K562 (cell line): Measurements from ENCODE around the gene TAF1B. TPM values are rescaled to one million over a fixed set of nuclear protein-coding genes. Genes with fewer than 3 reads are reported as not detected.

Experiments
- ARID1B ChIP-seq: fragments of 450-650 bp; IDR thresholded peaks from 2 replicates; pipeline ENCODE4 v1.6.1; 2016; ENCODE audit warnings: antibody characterized with exemption, mild to moderate bottlenecking, inconsistent platforms
- BMI1 ChIP-seq: fragments of 150-350 bp; IDR thresholded peaks from 2 replicates; pipeline ENCODE4 v1.6.1; 2014; ENCODE audit warnings: low read length
- CC2D1A ChIP-seq: fragments of 450-650 bp; IDR thresholded peaks from 2 replicates; pipeline ENCODE4 v1.6.1; 2017; ENCODE audit warnings: mild to moderate bottlenecking
- ELF4 ChIP-seq: fragments of 450-650 bp; formaldehyde crosslinking; IDR thresholded peaks from 2 replicates; pipeline ENCODE4 v1.4.0; 2022; ENCODE audit warnings: missing genetic modification characterization
- GATAD2A ChIP-seq: fragments of 450-650 bp; IDR thresholded peaks from 2 replicates; pipeline ENCODE4 v1.6.1; 2017
- KDM2B ChIP-seq: fragments of 250-450 bp; sonication (Bioruptor Pico); IDR thresholded peaks from 2 replicates; pipeline ENCODE4 v1.8.0; 2021; ENCODE audit warnings: mild to moderate bottlenecking, moderate library complexity
- MXI1 ChIP-seq: IDR thresholded peaks from 2 replicates; pipeline ENCODE4 v1.6.1; 2011; ENCODE audit warnings: low read depth, mild to moderate bottlenecking, improper control_type of control experiment, low read length
- NKRF ChIP-seq: fragments of 450-650 bp; IDR thresholded peaks from 2 replicates; pipeline ENCODE4 v1.6.1; 2016; ENCODE audit warnings: borderline replicate concordance
- PKNOX1 ChIP-seq: fragments of 450-650 bp; IDR thresholded peaks from 2 replicates; pipeline ENCODE4 v1.6.1; 2016
- RBBP5 ChIP-seq: fragments of 200-600 bp; sonication (generic); IDR thresholded peaks from 2 replicates; pipeline ENCODE4 v1.6.1; 2012; ENCODE audit warnings: borderline replicate concordance, mild to moderate bottlenecking, low read length, control low read depth, inconsistent platforms; ENCODE audit not compliant: insufficient read depth, poor library complexity, severe bottlenecking
- RCOR1 ChIP-seq, 2 experiments: IDR thresholded peaks; 2 replicates each; pipeline ENCODE4 v1.6.1; 2012; ENCODE audit warnings: low read depth in 2 of 2, low read length in 2 of 2, borderline replicate concordance in 1 of 2, improper control_type of control experiment in 1 of 2
- TBP ChIP-seq: optimal IDR thresholded peaks from 2 replicates; pipeline ENCODE3; 2011; ENCODE audit warnings: low read depth, low read length, improper control_type of control experiment
- ZNF23 ChIP-seq: fragments of 250-450 bp; sonication (Bioruptor Pico); IDR thresholded peaks from 2 replicates; pipeline ENCODE4 v1.4.0; 2020; ENCODE audit warnings: mild to moderate bottlenecking
- polyA plus RNA-seq, 8 experiments: library from polyadenylated mRNA; depleted of rRNA in 4 of 8; stranded (reverse) in 5 of 8; unstranded in 3 of 8; fragments of >200 nt; fragmentation: Nextera tagmentation in 2 of 8; fragmentation: Illumina TruSeq in 1 of 8; extraction: Ambion mirVana in 2 of 8; extraction: Trizol in 1 of 8; gene quantifications; 2 replicates each; pipeline versions ENCODE4 v1.2.1 to v1.2.3, GENCODE V29; 2011 to 2014; ENCODE audit warnings: inconsistent platforms in 1 of 8, missing spikeins in 1 of 8
- total RNA-seq, 7 experiments: library from RNA; depleted of rRNA in 6 of 7; stranded (reverse); fragments of >200 nt in 6 of 7; fragmentation: Illumina TruSeq in 2 of 7; extraction: Trizol in 2 of 7; gene quantifications; 2 replicates each; pipeline versions ENCODE4 v1.2.1 to v1.2.3, GENCODE V29; 2011 to 2021; ENCODE audit warnings: low replicate concordance in 1 of 7
- TF ChIP-seq, protein P1 (sequence below), 3 experiments: fragments of 200-800 bp in 1 of 3; fragments of 250-450 bp in 1 of 3; fragments of 450-650 bp in 1 of 3; sonication (Bioruptor Pico) in 1 of 3; sonication (Bioruptor generic) in 1 of 3; formaldehyde crosslinking in 1 of 3; IDR thresholded peaks; 2 replicates each; pipeline versions ENCODE4 v1.6.1 to v1.8.0; 2016 to 2022; ENCODE audit warnings: mild to moderate bottlenecking in 2 of 3, missing genetic modification characterization in 2 of 3, missing compliant biosample characterization in 1 of 3, moderate library complexity in 1 of 3
- TF ChIP-seq, protein P2 (sequence below): IDR thresholded peaks from 2 replicates; pipeline ENCODE4 v1.6.1; 2011; ENCODE audit warnings: borderline replicate concordance, low read depth, mild to moderate bottlenecking, moderate library complexity, low read length; ENCODE audit not compliant: insufficient read depth, poor library complexity, severe bottlenecking

TAF1B gene
- total and polyA plus RNA-seq, 9 of the 15 experiments (the other 6 are each of a cell fraction or from before 2014, with no cell fraction given), result 8.8 to 25.1 (median 17.3) TPM

- no peak for TF ChIP-seq MXI1
- TF ChIP-seq ELF4 (CRISPR knock-in tag), result no peak
- no peak for TF ChIP-seq TBP
- TF ChIP-seq, protein P1, sequence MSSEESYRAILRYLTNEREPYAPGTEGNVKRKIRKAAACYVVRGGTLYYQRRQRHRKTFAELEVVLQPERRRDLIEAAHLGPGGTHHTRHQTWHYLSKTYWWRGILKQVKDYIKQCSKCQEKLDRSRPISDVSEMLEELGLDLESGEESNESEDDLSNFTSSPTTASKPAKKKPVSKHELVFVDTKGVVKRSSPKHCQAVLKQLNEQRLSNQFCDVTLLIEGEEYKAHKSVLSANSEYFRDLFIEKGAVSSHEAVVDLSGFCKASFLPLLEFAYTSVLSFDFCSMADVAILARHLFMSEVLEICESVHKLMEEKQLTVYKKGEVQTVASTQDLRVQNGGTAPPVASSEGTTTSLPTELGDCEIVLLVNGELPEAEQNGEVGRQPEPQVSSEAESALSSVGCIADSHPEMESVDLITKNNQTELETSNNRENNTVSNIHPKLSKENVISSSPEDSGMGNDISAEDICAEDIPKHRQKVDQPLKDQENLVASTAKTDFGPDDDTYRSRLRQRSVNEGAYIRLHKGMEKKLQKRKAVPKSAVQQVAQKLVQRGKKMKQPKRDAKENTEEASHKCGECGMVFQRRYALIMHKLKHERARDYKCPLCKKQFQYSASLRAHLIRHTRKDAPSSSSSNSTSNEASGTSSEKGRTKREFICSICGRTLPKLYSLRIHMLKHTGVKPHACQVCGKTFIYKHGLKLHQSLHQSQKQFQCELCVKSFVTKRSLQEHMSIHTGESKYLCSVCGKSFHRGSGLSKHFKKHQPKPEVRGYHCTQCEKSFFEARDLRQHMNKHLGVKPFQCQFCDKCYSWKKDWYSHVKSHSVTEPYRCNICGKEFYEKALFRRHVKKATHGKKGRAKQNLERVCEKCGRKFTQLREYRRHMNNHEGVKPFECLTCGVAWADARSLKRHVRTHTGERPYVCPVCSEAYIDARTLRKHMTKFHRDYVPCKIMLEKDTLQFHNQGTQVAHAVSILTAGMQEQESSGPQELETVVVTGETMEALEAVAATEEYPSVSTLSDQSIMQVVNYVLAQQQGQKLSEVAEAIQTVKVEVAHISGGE (CRISPR knock-in tag; IDR thresholded peaks at IDR 0.05), result peak in 1 of 3 experiments; percentile 53; a peak in 1 of 6 replicates
- TF ChIP-seq ZNF23, result no peak
- no peak for TF ChIP-seq PKNOX1
- TF ChIP-seq KDM2B (CRISPR knock-in tag), result no peak
- TF ChIP-seq, protein P2, sequence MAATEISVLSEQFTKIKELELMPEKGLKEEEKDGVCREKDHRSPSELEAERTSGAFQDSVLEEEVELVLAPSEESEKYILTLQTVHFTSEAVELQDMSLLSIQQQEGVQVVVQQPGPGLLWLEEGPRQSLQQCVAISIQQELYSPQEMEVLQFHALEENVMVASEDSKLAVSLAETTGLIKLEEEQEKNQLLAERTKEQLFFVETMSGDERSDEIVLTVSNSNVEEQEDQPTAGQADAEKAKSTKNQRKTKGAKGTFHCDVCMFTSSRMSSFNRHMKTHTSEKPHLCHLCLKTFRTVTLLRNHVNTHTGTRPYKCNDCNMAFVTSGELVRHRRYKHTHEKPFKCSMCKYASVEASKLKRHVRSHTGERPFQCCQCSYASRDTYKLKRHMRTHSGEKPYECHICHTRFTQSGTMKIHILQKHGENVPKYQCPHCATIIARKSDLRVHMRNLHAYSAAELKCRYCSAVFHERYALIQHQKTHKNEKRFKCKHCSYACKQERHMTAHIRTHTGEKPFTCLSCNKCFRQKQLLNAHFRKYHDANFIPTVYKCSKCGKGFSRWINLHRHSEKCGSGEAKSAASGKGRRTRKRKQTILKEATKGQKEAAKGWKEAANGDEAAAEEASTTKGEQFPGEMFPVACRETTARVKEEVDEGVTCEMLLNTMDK, result peak; percentile 40
- TF ChIP-seq GATAD2A, result no peak
- 0 out of 4 replicates have a peak, but pooled peaks of 1 of the 2 experiments have one; percentile 46 for TF ChIP-seq RCOR1 (IDR thresholded peaks at IDR 0.05; ENCODE audit: borderline replicate concordance in 1 of 2, low read depth in 2 of 2, low read length in 2 of 2)
- TF ChIP-seq CC2D1A, result 0 out of 2 replicates have a peak, but pooled peaks have one; percentile 16
- TF ChIP-seq BMI1, result no peak
- peak; percentile 35; the same call in 1 of the 2 replicates for TF ChIP-seq NKRF
- TF ChIP-seq RBBP5, result no peak
- peak; percentile 69 for TF ChIP-seq ARID1B
Observed at GRCh38 chr2:9914384-9915065, 71.3 kb downstream of the TAF1B start (continued).
